OCI-LY3 (cell line): ENCODE data around the gene AHNAK2.

Experiments
- EZH2phosphoT487 ChIP-seq: fragments of 200-600 bp; shearing (Covaris generic); IDR thresholded peaks from 2 replicates; pipeline ENCODE4 v1.6.1; 2018; ENCODE audit warnings: antibody characterized with exemption, mixed run types, low read depth
- TF ChIP-seq, protein P1 (sequence below): fragments of 200-600, 300-600 bp; sonication (generic); IDR thresholded peaks from 2 replicates; pipeline ENCODE4 v1.5.1; 2014; ENCODE audit warnings: antibody characterized with exemption, low read length, low read depth

DNA sequence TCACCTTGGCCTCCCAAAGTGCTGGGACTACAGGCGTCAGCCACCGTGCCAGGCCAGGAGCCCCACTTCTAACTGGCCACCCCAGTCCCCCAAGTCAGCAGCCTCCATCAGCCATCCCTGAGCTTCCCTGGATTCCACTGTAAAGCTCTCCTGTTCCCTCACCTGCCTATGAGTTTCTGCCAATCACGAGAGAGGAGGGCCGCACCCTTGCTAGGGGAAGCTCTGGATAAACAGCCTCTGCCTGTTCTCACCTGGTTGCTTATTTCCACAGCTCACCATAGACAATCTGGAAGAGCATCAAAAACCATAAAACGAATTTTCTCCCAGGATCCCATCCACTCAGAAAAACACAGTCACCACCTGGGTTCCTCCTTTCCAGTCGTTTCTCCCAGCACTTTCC, 37.7 kb upstream of the AHNAK2 start:
- TF ChIP-seq, protein P1, sequence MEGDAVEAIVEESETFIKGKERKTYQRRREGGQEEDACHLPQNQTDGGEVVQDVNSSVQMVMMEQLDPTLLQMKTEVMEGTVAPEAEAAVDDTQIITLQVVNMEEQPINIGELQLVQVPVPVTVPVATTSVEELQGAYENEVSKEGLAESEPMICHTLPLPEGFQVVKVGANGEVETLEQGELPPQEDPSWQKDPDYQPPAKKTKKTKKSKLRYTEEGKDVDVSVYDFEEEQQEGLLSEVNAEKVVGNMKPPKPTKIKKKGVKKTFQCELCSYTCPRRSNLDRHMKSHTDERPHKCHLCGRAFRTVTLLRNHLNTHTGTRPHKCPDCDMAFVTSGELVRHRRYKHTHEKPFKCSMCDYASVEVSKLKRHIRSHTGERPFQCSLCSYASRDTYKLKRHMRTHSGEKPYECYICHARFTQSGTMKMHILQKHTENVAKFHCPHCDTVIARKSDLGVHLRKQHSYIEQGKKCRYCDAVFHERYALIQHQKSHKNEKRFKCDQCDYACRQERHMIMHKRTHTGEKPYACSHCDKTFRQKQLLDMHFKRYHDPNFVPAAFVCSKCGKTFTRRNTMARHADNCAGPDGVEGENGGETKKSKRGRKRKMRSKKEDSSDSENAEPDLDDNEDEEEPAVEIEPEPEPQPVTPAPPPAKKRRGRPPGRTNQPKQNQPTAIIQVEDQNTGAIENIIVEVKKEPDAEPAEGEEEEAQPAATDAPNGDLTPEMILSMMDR = no peak
- no peak for TF ChIP-seq EZH2phosphoT487
